Erythroblast (primary cell): ENCODE data around the gene KRT13.

Experiments used
- GATA1 ChIP-seq: IDR thresholded peaks from 2 replicates; pipeline ENCODE4 v1.6.1; 2011; ENCODE audit warnings: low read depth, mild to moderate bottlenecking, control low read depth, low read length, moderate library complexity
- POLR2A ChIP-seq: IDR thresholded peaks from 2 replicates; pipeline ENCODE4 v1.6.1; 2011; ENCODE audit warnings: mild to moderate bottlenecking, low read length

GRCh38 chr17:41456204-41456603 lies 49.2 kb downstream of the KRT13 start:
- TF ChIP-seq POLR2A (no peak), GATA1 (no peak)
